HG03039 (cell line): Measurements from ENCODE around the gene C3.
"Not testable (repeated sequence)": the region's sequence is repeated elsewhere in the genome, so short reads cannot be mapped to it uniquely, and the experiment has no call there.

Experiments
- ATAC-seq: cut with Tn5 transposase; IDR thresholded peaks from one replicate; pipeline ENCODE4 v1.9.1; 2021; ENCODE audit warnings: mild to moderate bottlenecking, moderate library complexity; ENCODE audit not compliant: unreplicated experiment

Gene C3

GRCh38 chr19:6667114-6667627 lies 53.3 kb downstream of the C3 start:
- ATAC-seq = no peak

- no peak for ATAC-seq
Observed at GRCh38 chr19:6664916-6665315, 55.5 kb downstream of the C3 start.

DNA sequence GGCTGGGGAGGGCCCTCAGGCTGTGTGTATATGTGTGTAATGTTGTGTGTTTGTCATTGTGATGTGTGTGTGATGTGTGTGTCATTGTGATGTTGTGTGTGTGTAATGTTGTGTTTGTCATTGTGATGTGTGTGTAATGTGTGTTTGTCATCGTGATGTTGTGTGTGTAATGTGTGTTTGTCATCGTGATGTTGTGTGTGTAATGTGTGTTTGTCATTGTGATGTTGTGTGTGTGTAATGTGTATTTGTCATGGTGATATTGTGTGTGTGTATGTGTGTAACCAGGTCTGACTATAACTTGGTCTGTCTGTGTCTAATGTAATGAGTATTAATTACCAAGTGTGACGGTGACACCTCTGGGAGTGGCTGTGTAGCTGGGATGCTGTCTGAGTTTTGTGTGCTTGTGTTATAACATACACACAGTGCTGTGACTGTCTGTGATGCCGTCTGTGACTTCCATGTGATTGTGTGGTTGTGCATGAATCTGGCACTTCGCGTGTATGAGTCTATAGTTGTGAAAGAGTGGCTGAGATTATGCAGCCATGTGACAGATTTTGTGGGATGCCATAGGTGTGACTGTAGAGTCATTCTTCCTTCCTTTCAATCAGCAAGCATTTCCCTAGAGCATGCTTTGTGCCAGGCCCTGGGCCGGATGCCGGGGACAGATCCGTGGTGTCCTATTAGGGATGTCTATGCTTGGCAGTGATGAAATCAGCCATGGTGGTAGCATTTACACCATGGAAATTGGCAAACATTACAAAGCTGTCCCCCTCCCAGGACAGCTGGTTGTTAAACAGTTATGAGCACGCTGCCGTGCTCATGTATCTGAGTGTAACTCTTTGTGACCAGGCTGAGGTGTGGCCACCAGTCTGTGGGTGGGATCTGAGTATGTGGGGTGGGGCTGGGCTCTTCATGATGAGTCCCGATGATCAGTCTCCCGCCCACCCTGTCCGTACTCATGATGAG lies 56.9 kb downstream of the C3 start:
- no peak for ATAC-seq

GRCh38 chr19:6662702-6663101 lies 57.7 kb downstream of the C3 start:
- no peak for ATAC-seq

GRCh38 chr19:6661509-6662244 lies 58.8 kb downstream of the C3 start:
- ATAC-seq = not testable (repeated sequence)

DNA sequence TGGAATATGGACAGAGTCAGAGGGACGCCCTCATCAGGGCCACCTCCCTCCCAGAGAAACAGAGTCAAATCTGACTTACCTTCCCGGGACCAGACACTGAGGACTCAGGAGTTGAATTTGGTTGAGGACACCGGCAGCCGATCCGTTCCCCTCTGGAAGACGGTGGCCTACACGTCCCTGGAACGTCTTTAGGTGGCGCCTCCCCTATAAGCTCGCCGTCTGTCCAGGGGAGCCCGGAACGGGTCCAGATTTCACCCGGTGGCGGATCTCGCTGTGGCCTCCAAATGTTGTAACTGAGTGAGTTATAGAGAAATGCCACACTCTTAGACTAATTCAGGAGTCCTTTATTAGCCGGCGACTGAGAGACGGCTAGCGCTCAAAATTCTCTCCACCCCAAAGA lies 59.5 kb downstream of the C3 start:
- no peak for ATAC-seq

DNA sequence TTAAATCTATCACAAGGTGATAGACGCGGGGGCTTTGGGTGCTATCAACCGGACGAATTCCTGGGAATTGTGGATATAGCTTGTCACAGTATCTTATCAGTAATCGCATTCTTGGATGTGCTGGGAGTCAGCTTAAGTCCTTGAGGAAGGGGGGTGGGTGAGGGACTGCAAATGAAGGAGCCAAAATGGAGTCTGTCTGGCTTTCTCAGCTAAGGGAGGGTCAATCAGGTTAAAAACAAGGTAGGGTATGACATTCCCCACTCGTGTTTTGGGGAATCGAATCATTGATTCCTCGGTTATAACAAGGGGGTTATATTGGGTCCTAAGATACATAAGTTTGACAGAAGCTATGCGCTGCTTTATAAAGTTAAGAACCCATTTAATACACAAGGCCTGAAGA lies 64.1 kb downstream of the C3 start:
- not testable (repeated sequence) for ATAC-seq

DNA sequence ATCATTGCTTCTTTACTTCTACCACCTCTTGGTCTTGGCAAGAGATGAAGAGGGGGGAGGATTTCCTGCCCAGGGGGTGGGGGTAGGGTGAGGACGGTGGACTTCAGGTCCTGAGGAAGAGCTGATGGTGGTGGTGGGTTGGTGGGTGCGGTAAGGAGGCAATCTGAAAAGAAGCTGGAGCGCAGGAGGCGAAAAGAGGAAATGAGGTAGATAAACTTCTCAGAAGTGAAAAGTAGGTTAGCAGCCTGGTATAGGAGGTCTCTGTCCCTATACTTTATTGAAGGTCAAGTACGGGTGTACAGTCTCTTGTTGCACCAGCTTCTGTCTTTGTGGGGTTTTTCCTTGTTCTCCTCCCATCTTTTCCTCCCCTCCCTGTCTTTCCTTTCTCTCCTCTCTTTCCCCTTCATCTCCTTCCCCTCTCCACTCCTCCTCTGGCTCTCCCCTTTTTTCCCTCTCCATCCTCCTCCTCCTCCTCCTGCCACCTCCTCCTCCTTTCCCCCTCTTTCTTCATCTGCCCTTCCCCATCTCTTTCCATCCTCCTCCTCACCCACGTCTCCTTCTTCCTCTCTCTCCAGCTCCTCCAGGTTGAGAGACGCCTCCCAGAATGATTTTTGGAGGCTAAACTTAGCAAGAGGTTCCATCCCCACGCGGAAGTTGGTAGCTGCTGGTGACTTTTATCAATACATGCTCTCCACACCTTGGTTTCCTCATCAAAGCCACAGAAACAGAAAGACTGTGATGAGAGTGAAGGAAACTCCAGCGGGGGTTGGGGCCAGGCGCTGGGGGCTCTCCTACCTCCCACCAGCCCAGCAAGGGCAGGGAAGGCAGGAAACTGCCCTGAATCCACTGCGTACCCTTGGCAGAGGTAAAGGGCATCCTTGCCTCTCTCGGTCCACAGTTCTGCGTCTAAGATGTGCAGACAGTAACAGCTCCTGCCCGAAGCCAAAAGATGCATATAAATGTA lies 65.8 kb downstream of the C3 start:
- no peak for ATAC-seq

DNA sequence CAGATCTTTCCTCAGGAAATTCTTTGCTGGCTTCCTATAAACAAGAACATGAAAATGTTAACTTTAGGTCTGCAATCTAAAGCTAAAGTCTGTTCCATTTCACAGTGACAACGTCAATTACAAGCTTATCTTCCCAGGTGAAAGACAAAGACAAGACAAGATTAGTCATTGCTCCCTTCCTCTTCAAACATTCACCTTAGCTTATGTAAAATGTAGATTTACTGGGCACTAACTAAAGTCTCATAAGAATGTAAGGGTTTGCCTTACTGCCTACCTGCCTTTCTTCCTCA lies 67.7 kb downstream of the C3 start:
- ATAC-seq = no peak

GRCh38 chr19:6651965-6652804 lies 68.3 kb downstream of the C3 start:
- no peak for ATAC-seq

DNA sequence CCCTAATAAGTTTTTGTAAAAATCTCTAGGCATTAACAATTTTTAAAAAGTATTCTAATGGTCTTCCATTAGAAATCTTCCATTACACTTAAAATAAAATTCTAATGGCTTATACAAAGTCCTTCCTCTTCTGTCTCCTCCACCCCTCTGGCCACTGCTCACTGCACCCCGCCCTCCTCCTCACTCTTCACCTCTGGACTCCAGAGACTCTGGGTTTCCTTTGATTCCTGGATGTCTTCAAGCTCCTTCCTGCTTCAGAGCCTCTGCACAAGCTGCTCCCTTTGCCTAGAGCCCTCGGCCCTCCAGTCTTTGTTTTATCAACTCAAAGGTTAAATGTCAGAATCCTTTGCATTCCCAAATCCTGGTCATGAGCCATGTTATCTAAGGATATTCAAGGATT lies 71.3 kb downstream of the C3 start:
- no peak for ATAC-seq

- no peak for ATAC-seq
Observed at GRCh38 chr19:6648141-6648715, 72.2 kb downstream of the C3 start.

DNA sequence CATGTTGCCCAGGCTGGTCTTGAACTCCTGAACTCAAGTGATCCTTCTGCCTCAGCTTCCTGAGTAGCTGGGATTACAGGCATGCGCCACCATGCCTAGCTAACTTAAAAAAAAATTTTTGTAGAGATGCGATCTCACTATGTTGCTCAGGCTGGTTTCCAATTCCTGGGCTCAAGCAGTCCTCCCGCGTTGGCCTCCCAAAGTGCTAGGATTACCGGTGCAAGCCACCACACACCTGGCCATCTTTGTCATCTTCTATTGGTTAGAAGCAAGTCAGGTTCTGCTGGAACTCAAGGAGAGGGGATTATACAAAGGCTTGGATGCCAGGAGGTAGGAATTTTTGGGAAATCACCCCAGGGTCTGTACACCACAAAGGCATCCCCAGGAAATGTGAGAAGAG lies 75.7 kb downstream of the C3 start:
- no peak for ATAC-seq

DNA sequence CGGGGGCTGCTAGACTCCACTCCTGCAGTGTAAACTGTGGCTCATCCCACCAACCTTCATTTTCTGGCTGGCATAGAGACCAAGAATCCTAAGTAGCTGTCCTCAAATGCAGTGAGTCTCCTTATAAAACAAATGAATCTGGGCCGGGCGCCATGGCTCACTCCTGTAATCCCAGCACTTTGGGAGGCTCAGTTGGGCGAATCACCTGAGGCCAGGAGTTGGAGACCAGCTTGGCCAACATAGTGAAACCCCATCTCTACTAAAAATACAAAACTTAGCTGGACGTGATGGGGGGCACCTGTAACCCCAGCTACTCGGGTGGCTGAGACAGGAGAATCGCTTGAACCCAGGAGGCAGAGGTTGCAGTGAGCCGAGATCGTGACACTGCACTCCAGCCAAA lies 80.1 kb downstream of the C3 start:
- ATAC-seq = not testable (repeated sequence)

GRCh38 chr19:6639439-6639838 lies 81.0 kb downstream of the C3 start:
- no peak for ATAC-seq

DNA sequence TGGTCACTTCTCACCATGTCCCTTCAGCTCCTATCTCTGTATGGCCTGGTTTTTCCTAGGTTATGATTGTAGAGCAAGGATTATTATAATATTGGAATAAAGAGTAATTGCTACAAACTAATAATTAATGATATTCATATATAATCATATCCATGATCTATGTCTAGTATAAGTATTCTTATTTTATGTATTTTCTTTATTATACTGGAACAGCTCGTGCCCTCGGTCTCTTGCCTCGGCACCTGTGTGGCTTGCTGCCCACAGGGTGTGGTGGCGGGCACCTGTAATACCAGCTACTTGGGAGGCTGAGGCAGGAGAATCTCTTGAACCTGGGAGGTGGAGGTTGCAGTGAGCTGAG lies 87.0 kb downstream of the C3 start:
- ATAC-seq = not testable (repeated sequence)

DNA sequence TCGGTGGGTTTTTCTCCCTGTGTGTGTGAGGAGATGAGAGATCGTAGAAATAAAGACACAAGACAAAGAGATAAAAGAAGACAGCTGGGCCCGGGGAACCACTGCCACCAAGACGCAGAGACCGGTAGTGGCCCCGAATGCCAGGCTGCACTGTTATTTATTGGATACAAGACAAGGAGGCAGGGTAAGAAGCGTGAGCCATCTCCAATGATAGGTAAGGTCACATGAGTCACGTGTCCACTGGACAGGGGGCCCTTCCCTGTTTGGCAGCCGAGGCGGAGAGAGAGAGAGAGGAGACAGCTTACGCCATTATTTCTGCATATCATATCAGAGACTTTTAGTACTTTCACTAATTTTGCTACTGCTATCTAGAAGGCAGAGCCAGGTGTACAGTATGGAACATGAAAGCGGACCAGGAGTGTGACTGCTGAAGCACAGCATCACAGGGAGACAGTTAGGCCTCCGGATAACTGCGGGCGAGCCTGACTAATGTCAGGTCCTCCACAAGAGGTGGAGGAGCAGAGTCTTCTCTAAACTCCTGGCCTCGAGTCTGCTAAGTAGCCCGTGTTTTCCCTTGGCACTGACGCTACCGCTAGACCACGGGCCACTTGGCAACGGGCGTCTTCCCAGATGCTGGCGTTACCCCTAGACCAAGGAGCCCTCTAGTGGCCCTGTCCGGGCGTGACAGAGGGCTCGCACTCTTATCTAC lies 87.5 kb downstream of the C3 start:
- not testable (repeated sequence) for ATAC-seq

GRCh38 chr19:6632002-6632621 lies 88.3 kb downstream of the C3 start:
- no peak for ATAC-seq
